ENCODE data around the gene IQSEC2.

IQSEC2 gene

DNA sequence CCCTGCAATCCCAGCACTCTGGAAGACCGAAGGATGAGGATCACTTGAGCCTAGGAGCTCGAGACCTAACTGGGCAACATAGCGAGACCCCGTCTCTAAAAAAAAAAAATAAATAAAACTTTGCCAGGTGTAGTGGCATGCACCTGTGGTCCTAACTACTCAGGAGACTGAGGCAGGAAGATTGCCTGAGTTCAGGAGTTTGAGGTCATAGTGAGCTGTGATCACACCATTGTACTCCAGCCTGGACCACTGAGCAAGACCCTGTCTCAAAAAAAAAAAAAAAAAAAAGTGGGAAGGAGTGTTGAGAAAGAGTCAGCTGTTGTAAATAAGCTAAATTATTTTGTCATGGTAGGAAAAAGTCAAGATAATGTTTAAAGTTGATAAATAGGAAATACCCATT lies 27.5 kb upstream of the IQSEC2 start:
- H3K36me3 ChIP-seq (replicated peaks; ENCODE audit: insufficient read depth, low read length): no peaks in the 10 kb centered on the region
- no peaks in the 10 kb centered on the region for H3K9me3 ChIP-seq (replicated peaks; ENCODE audit: insufficient read depth, low read length)
- H2AFZ ChIP-seq (ENCODE audit: low read length): no peak overlapping the region
- TF ChIP-seq EZH2 (optimal IDR thresholded peaks at IDR 0.05; ENCODE audit: low read depth, low read length): no peak
- no peak for TF ChIP-seq EZH2phosphoT487 (IDR thresholded peaks at IDR 0.05; ENCODE audit: low read length)
- TF ChIP-seq, protein P1, sequence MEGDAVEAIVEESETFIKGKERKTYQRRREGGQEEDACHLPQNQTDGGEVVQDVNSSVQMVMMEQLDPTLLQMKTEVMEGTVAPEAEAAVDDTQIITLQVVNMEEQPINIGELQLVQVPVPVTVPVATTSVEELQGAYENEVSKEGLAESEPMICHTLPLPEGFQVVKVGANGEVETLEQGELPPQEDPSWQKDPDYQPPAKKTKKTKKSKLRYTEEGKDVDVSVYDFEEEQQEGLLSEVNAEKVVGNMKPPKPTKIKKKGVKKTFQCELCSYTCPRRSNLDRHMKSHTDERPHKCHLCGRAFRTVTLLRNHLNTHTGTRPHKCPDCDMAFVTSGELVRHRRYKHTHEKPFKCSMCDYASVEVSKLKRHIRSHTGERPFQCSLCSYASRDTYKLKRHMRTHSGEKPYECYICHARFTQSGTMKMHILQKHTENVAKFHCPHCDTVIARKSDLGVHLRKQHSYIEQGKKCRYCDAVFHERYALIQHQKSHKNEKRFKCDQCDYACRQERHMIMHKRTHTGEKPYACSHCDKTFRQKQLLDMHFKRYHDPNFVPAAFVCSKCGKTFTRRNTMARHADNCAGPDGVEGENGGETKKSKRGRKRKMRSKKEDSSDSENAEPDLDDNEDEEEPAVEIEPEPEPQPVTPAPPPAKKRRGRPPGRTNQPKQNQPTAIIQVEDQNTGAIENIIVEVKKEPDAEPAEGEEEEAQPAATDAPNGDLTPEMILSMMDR (IDR thresholded peaks at IDR 0.05; ENCODE audit: low read length): no peak
- H3K27me3 ChIP-seq (replicated peaks; ENCODE audit: insufficient read depth, low read length): no peaks in the 10 kb centered on the region
- no peak overlapping the region for H3K9ac ChIP-seq (ENCODE audit: low read length)
- H3K27ac ChIP-seq (ENCODE audit: low read length): no peak overlapping the region
- no peak overlapping the region for H3K4me2 ChIP-seq (ENCODE audit: low read depth, low read length)
- H3K4me3 ChIP-seq (ENCODE audit: low read length): no peak overlapping the region
- H3F3A ChIP-seq (ENCODE audit: insufficient read depth, low read length): no peaks in the 10 kb centered on the region
- no peaks in the 10 kb centered on the region for H4K20me1 ChIP-seq (ENCODE audit: insufficient read depth, low read length)
- H3K79me2 ChIP-seq (ENCODE audit: low read length): no peaks in the 10 kb centered on the region
- peaks cover 5% of the 10 kb centered on the region for H3K4me1 ChIP-seq (ENCODE audit: low read length)
- no peak for DNase-seq
- H3K9me2 ChIP-seq (replicated peaks; ENCODE audit: insufficient read depth, low read length): no peaks in the 10 kb centered on the region

DNA sequence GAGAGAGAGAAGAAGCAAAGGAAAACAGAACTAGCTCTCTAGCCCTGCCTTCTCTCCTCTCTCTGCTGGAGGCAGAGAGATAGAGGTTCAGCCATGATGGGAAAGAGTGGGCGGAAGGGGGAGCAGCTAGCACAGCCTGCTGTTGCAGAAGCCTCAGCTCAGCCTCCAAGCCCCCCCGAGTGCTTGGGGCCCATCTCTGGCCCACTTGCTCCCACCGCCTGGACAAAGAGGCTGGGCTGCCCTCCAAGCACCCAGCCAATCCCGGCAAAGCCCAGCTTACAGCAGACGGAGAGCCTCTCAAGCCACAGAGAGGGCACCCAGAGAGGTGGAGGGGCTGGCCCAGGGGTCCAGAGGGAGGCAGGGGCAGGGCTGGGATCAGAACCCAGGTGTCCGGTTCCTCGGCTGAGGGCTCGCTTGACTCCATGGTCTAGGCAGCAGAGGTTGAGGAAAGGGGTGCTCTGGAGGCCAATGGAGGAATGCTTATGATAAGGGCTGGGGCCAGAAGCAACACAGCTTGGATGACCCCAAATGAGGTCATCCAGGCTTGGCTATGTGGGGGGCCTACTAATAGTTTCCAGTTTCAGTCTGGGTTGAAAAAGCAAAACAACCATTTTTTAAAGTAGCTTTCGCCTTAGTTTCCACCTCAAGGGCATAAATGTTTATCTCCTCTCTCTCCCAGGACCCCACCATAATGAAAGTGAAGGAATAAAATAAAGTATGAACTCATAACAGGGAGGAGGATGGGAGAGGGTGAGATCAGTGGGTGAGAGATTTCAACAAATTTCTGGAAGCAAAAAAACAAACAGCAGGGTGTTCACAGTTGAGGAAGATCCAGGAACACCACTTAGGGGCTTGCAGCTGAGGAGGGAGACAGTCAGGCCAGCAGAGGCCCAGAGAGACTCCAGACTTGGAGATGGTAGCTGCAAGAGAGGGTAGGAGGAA lies 24.9 kb upstream of the IQSEC2 start:
- Histone ChIP-seq H3K9ac (ENCODE audit: low read length) (no peak overlapping the region), H3K4me2 (ENCODE audit: low read depth, low read length) (no peak overlapping the region), H3K4me1 (ENCODE audit: low read length) (no peaks in the 10 kb centered on the region), H4K20me1 (ENCODE audit: insufficient read depth, low read length) (no peaks in the 10 kb centered on the region), H3K27ac (ENCODE audit: low read length) (no peak overlapping the region), H2AFZ (ENCODE audit: low read length) (no peak overlapping the region), H3K36me3 (replicated peaks; ENCODE audit: insufficient read depth, low read length) (no peaks in the 10 kb centered on the region), H3K9me3 (replicated peaks; ENCODE audit: insufficient read depth, low read length) (no peaks in the 10 kb centered on the region), H3K4me3 (ENCODE audit: low read length) (no peak overlapping the region), H3K27me3 (replicated peaks; ENCODE audit: insufficient read depth, low read length) (no peaks in the 10 kb centered on the region), H3K79me2 (ENCODE audit: low read length) (no peaks in the 10 kb centered on the region), H3F3A (ENCODE audit: insufficient read depth, low read length) (no peaks in the 10 kb centered on the region), H3K9me2 (replicated peaks; ENCODE audit: insufficient read depth, low read length) (no peaks in the 10 kb centered on the region)
- DNase-seq: no peak
- TF ChIP-seq EZH2phosphoT487 (IDR thresholded peaks at IDR 0.05; ENCODE audit: low read length) (no peak), EZH2 (optimal IDR thresholded peaks at IDR 0.05; ENCODE audit: low read depth, low read length) (no peak)
- TF ChIP-seq, protein P1 (IDR thresholded peaks at IDR 0.05; ENCODE audit: low read length): no peak

DNA sequence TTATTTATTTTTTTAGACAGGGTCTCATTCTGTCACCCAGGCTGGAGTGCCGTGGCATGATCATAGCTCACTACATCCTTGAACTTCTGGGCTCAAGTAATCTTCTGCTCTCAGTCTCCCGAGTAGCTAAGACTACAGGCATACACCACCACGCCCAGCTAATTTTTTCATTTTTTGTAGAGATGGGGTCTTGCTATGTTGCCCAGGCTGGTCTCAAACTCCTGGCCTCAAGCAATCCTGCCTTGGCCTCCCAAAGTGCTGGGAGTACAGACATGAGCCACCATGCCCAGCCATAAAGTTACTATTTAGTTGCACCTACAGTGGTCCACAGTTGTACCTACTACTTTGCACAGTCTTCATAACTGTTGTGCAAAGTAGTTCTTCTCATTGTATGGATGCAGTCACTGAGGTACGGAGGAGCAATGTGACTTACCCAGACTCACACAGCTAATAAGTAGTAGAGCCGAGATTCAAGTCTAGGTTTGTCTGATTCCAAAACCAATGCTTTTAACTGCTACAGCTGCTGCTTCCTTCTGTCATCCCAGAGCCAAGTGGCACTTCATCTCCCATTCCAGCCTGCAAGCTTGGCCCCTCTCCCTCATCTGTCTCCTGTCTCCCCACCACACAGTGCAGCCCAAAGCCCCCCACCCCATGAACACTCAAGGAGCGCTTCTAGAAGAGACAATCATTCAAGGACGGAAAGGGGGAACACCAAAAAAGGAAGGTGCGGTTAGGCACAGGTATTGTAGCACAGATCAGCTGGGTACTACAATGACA lies 24.0 kb upstream of the IQSEC2 start:
- H3K4me3 ChIP-seq (ENCODE audit: low read length): no peak overlapping the region
- H3K9ac ChIP-seq (ENCODE audit: low read length): no peak overlapping the region
- no peak for DNase-seq
- no peak overlapping the region for H2AFZ ChIP-seq (ENCODE audit: low read length)
- no peaks in the 10 kb centered on the region for H3F3A ChIP-seq (ENCODE audit: insufficient read depth, low read length)
- no peaks in the 10 kb centered on the region for H4K20me1 ChIP-seq (ENCODE audit: insufficient read depth, low read length)
- H3K4me2 ChIP-seq (ENCODE audit: low read depth, low read length): no peak overlapping the region
- no peaks in the 10 kb centered on the region for H3K79me2 ChIP-seq (ENCODE audit: low read length)
- H3K27me3 ChIP-seq (replicated peaks; ENCODE audit: insufficient read depth, low read length): no peaks in the 10 kb centered on the region
- H3K4me1 ChIP-seq (ENCODE audit: low read length): no peaks in the 10 kb centered on the region
- H3K9me3 ChIP-seq (replicated peaks; ENCODE audit: insufficient read depth, low read length): no peaks in the 10 kb centered on the region
- H3K9me2 ChIP-seq (replicated peaks; ENCODE audit: insufficient read depth, low read length): no peaks in the 10 kb centered on the region
- no peak overlapping the region for H3K27ac ChIP-seq (ENCODE audit: low read length)
- TF ChIP-seq EZH2phosphoT487 (IDR thresholded peaks at IDR 0.05; ENCODE audit: low read length): no peak
- TF ChIP-seq, protein P1 (IDR thresholded peaks at IDR 0.05; ENCODE audit: low read length): no peak
- no peaks in the 10 kb centered on the region for H3K36me3 ChIP-seq (replicated peaks; ENCODE audit: insufficient read depth, low read length)

All from MM.1S (cell line).